HG02938 (cell line): ENCODE data around the gene PARD3B.

Experiments
- ATAC-seq: cut with Tn5 transposase; IDR thresholded peaks from one replicate; pipeline ENCODE4 v1.9.1; 2021; ENCODE audit warnings: mild to moderate bottlenecking, moderate library complexity; ENCODE audit not compliant: unreplicated experiment

Gene PARD3B

GRCh38 chr2:205425102-205425501 is 879.8 kb downstream of the PARD3B start:
- no peak for ATAC-seq

DNA sequence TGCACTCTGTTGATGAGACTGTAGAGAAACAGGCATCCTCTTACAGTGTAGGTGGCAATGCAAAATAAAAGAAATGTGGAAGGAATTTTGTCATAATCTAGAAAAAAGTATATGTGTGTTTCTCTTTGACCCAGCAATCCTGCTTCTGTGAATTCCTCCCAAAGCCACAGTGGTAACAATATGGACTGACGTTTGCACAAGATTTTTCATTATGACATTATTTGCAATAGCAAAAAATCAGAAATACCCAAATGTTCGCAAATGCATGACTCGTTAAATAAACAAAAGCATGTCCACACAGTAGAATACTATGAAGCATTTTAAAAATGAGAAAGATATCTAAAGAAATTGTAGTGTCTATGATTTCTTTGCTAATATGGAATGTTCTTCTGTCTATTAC is 881.8 kb downstream of the PARD3B start:
- no peak for ATAC-seq

GRCh38 chr2:205428811-205429210 is 883.5 kb downstream of the PARD3B start:
- ATAC-seq = no peak

DNA sequence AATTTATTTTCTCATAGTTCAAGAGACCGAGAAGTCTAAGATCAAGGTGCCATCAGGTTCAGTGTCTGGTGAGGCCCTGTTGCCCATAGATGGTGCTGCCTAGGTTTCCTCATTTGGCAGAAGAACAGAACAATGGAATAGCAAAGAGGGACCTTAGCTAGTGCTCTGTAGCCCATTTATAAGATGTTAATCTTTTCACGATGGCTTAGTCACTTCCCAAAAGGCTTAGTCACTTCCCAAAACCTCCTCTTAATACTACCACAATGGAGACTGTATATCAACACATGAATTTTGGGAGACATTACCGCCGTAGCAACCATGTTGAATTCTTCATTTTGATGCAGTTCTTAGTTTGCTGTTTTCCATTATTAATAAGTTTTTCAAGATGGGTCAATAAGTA is 890.7 kb downstream of the PARD3B start:
- no peak for ATAC-seq

DNA sequence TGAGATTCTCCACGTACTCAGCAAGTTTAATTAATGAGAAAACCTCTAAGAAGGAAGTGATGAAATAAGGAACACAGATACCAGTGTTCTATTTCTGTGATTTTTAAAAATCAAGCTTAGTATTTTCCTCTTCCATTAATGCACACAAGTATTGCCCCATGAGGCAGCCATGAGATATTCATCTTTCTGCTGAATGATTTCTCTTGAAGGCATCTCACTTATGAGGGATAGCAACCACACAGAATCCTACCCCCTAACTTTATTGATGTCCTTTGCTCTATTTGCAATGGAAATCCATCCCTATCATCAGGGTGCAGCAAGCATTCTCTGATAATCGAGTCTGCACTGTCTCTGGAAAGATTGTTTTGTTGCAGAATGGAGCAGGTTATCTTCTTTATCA is 893.0 kb downstream of the PARD3B start:
- ATAC-seq = no peak

DNA sequence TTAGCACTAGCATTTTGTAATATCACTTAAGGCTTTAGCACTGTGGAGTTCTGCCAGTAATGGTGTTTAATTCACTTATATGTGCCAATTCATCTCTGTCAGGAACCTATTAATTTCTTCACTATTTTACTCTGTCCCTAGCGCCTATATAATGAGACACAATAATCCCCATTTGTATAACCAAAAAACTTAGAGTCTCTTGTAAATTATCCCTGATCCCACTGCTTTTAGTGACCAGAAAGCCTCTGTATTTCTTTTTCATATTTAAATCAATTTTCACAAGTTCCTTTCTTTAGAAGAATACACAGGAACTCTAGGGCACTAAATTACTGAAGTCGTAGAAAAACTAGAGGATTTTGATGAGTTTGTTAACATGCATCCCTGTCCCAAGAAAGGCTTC is 894.3 kb downstream of the PARD3B start:
- ATAC-seq = no peak

DNA sequence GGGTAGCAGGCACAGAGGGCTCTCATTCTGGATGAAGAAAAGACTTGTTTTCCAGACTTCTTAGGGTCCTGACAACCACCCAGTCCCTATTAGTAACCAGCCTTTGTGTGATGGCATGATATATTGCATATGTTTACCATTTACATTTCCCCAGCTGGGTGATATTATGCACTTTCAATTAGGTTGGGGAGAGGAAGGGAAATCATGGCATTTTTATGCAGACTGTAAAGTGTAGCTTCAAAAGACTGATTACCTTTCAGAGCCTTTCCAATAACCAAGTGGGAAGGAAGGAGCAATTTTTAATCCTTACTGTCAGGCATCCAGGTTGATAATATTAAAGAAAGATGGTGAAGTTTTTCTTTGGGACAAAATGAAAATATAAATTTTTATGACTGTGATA is 896.2 kb downstream of the PARD3B start:
- no peak for ATAC-seq

GRCh38 chr2:205448189-205448588 is 902.9 kb downstream of the PARD3B start:
- ATAC-seq = no peak

- ATAC-seq = no peak
Observed at GRCh38 chr2:205451901-205452512, 906.7 kb downstream of the PARD3B start.

GRCh38 chr2:205453202-205453601 is 907.9 kb downstream of the PARD3B start:
- ATAC-seq = no peak

- no peak for ATAC-seq
Observed at GRCh38 chr2:205456682-205457081, 911.4 kb downstream of the PARD3B start.

- no peak for ATAC-seq
Observed at GRCh38 chr2:205460217-205460616, 914.9 kb downstream of the PARD3B start.

- ATAC-seq = no peak
Observed at GRCh38 chr2:205461169-205461568, 915.9 kb downstream of the PARD3B start.

GRCh38 chr2:205461678-205462665 is 916.7 kb downstream of the PARD3B start:
- no peak for ATAC-seq

DNA sequence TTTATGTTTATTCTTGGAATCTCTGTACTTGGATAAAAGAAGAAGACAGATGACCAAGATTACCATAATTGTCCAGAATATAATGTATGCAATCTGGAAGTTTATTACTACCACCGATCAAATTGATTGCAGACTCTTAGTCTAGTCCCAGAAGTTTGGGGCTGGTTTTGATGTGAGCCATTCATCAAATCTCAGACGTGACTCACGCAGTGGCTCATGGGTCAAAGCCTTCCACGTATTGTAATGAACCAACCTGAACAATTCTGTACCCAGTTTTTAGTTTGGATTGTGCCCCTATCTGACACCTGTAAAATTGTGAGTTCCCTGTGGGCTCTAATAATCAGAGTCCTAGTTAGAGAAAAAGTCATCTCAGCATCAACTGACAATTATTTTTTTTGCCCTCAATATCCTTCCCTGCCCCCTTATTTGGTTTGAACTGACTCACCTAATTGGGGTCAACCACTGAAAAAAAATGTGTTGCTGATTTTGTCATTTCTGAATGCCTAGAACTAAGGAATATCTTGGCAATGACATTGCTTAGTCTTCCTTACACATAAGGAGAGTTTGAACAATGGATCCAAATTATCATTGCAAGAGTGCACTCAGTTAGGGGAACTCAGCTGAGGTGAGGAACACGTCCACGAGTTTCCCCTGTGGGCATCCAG is 917.5 kb downstream of the PARD3B start:
- no peak for ATAC-seq

DNA sequence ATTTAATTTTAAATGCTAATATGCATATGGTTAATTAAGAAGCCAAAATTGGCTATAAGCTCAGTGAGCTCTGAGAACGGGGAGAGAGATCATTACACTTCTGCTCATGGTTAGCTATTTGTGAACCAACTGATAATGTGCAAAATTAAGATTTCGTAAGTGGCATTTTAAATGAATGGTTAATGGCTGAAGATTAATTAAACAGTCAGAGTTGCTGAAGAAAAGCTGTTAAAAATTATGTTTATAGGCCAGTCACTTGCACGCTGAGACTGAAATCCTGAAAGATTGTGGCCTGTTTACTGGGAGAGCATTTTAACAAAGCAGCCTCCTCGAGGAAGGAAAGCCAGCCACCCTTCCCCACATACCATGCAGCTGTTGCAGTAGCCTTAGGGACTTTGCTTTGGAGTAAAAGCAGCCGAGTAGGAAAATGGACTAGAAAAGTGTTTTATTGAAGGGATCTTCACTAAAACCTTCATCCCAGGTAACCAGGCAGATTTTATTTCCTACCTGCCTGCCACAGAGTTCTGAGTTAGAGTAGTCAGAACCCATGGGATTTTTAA is 918.3 kb downstream of the PARD3B start:
- no peak for ATAC-seq

DNA sequence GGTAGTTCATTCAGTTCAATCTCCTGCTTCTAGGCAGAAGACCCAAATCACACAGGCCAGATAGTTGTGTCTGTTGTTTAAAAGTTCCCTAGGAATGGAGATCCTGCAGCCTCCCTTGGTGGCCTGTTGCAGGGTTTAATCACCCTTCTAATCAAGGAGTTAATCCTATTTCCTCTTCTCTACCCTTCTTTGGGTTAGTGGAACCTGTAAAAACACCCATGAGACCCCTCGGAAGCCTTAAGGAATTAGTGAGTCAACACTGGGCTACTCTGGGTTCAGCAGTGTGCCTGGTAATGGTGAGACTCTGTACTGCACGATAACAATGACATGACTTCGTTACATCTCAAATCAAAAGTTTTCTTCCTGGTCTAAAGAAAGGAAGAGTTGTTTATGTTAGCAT is 919.4 kb downstream of the PARD3B start:
- ATAC-seq = no peak

DNA sequence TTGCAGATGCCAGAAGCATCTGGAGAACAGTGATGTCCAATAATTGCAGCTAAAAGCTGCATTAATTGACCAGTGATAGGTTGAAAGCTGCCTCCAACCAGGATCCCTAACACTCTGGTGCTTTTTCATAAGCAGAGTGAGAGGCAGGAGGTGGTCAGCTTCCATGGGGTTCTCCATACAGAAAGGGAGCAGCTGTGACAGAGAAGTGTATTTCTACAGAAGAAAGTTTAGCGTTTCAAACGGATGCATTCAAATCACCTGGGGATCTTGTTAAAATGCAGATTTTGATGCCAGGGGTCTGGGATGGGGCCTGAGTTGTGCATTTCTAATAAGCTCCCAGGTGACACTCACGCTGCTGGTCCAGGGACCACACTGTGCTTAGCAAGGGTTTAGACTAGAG is 920.5 kb downstream of the PARD3B start:
- no peak for ATAC-seq

DNA sequence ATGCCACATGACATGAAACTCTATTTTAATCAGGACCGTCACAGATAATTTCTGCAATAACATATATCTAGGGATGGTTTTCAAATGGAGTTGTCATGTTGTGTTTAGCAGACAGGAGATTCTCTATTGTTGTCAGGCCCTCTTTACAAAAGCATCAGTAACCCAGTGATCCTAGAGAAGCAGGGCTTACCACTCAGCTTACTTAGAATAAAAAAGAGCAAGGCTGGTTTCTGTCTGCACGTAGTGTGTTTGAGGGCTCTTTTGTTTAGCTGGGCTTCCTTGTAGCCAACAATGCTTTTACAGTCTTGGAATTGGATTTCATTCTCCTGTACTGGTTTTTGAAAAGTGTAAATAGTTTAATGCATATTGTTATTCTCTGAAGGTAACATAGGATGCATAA is 926.5 kb downstream of the PARD3B start:
- ATAC-seq = no peak

GRCh38 chr2:205473791-205474190 is 928.5 kb downstream of the PARD3B start:
- no peak for ATAC-seq

- no peak for ATAC-seq
Observed at GRCh38 chr2:205474741-205475415, 929.6 kb downstream of the PARD3B start.
